ENCODE measurements around the gene COL4A6.
"Not testable (repeated sequence)": the region's sequence is repeated elsewhere in the genome, so short reads cannot be mapped to it uniquely, and the experiment has no call there.

Gene COL4A6

DNA sequence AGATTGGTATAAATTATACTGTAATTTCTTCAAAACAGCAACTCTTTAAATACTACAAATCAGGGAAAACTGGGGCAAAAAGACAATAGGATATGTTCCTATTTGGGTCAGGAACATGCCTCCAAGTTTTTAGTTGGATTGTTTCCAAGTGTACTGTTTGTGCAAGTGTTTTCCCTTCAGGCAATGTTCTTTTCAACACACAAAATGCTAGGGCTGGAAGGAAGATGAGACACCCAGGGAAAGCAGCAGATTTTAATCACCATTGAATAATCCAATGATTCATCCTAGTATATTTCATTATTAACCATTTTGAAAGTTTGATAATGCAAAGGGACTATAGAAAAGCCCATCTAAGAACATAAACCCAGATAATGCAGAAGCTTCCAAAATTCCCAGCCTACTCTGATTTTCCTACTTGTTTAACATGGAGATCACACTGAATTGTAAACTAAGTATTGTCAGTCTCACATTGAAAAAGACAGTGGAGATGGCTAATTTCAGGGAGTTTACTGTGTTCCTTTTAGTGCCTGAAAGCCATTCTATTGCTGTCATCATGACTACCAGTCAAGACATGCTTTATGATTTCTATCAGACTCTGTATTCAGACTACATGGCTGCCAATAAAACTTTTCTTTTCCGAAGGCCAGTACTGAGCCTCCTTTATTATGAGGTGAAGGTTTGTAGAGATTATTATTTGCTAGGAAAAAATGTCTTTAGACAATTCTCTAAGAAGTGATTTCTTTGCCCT is 38.6 kb downstream of the COL4A6 start:
- no peak for DNase-seq

DNA sequence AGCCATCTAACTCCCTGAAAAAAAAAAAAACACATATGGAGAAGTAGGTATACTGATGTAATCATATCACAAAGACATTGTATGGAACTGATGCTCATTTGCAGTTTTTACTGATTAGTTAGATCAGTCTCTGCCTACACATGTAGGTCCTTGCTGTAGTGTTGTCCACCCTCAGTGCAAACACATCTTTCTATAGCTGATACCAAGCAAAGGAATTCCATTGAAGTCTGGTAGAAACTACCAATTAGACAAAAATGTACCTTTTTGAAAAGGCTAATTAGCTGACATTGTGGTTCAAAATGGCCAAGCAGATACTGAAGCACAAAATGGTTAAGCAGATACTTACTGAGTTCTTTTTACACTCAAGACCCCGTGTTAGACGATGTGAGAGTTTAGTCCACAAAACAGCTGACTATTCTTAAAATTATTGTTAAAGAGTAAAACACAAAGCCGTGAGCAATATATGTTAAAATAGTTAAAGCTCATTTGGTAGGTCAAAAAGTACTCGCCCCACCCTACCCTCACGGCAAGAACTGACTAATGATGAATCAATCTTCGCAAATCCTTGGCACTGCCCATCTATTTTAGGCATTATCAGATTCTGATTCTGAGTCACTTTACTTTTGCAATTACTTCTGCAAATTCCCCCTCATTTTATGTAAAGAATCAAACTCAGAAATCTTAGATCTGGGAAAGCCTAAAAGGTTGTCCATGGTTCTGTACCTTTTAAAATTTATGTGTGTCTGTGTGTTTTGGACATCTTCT is 40.4 kb downstream of the COL4A6 start:
- DNase-seq = no peak

DNA sequence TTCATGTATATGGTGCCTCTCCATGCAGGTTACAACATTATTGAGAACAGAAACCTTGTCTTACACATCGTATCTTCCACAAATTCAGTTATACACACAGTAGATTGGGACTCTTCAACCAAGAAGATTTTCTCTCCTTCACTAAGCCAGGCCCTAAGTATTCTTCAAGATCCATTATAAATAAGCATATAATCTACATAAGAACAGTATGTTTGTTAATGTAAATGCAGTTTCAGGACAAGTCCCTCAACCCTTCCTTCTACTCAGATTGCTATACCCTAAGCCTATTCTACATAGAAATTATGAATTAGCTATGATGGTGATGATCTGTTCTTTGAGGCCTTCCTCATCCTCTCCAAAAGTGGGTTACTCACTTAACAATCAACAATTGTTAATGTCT is 41.2 kb downstream of the COL4A6 start:
- no peak for DNase-seq

DNA sequence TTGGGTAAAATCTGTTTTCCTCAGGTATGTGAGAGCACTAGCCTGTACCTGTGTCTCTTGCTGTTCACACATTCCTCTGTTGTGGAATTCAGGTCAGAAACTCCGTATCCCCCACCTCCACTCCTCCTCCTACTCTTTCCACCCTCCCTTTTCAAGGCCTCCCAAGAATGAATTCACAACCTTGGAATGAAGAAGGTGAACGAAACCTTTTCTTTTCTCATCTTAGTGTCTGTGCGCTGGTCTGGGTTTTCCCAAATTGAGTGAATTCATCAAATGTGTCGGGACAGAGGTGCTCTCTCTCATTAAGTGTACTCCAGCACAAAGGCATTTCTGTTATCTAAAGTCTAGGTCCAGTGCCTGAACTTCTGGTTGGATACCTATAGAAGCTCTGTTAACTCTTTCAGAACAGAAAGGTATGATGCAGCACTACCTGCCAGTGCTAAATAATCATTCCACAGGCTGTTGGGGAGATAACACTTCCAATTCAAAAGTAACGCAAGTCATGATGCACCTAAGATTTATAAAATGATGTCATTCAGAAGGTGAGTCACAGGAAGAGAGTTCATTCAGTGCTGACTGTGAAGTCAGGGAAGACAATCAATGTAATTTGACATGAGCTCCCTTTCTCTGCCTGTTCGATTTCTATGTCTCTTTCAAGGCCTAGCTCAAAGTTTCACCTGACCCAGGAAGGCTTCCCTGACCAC is 41.9 kb downstream of the COL4A6 start:
- no peak for DNase-seq

DNA sequence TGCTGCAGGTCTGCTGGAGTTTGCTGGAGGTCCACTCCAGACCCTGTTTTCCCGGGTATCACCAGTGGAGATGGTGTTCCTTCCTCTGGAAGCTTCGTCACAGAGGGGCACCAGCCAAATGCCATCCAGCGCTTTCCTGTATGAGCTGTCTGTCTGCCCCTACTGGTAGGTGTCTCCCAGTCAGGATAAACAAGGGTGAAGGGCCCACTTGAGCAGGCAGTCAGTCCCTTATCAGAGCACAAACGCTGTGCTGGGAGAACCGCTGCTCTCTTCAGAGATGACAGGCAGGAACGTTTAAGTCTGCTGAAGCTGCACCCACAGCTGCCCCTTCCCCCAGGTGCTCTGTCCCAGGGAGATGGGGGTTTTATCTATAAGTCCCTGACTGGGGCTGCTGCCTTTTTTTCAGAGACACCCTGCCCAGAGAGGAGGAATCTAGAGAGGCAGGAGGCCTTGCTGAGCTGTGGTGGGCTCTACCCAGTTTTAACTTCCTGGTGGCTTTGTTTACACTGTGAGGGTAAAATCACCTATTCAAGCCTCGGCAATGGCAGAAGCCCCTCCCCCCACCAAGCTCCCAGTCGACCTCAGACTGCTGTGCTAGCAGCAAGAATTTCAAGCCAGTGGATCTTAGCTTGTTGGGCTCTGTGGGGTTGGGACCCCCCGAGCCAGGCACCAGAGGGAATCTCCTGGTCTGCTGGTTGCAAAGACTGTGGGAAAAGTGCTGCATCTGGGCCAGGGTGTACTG is 47.1 kb downstream of the COL4A6 start:
- DNase-seq = not testable (repeated sequence)

DNA sequence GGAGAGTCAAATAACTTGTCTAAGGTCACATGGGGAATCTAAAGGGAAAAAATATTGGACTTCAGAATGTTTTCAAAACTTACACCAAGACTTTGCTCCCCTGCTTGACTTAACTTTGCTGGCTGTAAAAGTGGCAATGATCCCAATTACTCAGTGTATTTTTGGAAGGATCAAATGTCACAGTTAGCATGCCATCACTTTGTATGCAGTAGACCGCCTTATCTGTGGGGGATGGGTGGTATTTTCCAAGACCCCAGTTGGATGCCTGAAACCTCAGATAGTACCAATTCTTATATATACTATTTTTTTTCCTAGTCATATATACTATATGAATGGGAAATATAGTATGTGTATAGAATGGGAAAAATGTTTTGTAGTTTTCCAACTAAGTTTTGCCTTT is 53.4 kb downstream of the COL4A6 start:
- no peak for DNase-seq

DNA sequence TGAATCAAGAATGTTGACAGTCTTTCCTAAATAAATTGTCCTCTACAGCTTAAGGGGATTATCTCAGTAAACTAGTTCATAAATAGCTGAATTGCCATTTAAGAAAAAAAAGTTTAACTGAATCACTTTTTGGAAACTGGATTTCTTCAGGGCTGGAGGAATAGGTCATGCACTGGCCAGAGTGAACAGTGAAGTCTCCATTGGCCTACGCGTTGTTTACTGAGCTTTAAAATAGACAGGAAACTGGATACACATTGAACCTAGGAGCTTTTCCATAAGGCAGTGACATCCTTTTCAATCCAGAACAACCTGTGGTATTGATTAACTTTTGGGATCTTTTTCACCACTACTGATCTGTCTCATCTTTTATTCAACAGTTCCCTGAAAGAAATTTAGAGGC is 58.0 kb downstream of the COL4A6 start:
- no peak for DNase-seq

DNA sequence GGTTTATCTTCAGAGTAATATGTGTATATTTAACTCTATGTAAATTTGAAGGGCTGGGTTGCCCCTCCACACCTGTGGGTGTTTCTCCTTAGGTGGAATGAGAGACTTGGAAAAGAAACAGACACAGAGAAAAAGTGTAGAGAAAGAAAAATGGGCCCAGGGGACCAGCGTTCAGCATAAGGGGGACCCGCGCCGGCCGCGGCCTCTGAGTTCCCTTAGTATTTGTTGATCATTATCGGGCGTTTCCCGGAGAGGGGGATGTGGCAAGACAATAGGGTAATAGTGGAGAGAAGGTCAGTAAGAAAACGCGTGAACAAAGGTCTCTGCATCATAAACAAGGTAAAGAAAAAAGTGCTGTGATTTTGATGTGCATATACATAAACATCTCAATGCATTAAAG is 61.4 kb downstream of the COL4A6 start:
- DNase-seq = not testable (repeated sequence)

DNA sequence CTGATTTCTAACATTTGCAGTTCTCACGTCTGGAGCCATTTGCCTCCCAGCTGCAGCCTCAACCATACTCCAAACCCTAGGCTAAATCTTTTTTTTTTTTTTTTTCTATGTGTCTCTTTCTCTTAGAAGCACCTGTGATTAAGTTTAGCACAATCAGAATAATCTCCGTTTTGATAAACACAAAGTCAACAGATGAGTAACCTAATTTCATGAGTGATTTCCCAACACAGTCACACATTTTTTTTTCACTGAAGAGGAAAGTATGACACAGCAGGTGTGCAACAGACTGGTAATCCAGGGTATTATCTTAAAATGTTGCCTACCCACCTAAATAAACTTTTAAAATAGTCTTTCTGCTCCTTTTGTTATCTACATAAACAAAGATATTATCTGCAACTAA is 62.6 kb downstream of the COL4A6 start:
- DNase-seq = not testable (repeated sequence)

DNA sequence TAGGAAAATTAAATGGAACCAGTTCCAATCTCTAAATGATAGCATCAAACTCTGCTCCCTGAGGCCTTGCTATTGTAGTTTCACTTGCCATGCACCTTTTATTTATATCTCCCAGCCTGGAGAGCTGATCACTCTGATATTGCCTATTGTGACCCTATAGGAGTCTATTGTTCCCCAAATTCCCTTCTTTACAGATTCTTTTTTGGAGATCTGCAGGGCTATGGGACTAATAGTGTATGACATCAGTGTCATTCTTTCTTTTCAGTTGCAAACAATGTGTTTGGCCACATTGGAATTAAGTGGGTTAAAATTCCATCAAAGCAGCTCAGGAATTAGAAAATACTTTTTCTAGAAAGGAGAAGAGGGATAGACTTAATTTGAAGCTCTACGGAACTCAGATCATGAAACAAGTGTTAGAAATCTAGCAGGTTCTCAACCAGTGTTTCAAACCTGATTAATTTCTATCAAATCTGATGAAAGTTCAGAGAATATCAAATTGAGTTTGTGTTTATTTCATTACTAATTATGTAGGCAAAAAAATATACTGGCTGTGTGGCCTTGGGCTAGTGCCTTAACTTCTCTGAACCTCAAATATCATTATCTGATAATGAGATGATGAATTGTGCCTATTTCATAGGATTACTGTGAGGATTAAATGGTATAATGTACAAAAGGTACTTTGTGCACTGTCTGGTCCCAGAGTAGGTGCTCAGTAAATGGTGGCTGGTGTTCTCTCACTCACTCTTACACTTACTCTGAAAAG is 71.4 kb downstream of the COL4A6 start:
- DNase-seq = no peak

DNA sequence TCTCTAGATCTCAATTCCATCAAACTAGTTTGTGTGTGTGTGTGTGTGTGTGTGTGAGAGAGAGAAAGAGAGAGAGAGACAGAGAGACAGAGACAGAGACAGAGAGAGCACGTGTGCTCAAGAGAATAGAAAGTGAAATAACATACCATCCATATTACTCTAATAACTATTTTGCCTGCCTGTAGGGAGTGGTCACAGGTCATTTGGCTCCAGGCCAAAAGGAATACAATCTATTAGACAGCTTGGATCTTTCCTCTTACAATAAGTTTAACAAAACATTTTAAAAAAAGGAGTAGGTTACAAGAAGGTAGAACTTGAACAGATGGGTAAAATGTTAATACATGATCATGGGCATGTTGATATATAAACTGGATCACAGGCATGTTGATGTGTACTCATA is 76.2 kb downstream of the COL4A6 start:
- no peak for DNase-seq

DNA sequence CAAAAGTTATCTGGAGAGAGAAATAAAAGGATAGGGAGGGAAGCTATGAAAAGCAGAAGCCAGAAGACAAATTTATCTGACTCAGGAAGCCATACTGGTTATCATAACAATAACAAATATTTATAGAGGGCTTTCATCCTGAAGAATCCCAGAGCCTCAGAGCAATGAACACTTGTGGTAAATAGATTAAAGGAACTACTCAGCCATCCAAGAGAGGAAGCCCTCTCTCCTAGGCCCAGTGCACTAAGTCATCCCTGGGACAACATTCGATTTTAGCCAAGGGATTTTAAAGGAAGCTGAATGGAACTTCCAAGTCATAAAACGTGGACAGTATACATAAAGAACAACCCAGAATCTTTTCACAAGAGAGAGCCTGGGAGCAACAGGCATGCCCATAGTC is 76.9 kb downstream of the COL4A6 start:
- no peak for DNase-seq

DNA sequence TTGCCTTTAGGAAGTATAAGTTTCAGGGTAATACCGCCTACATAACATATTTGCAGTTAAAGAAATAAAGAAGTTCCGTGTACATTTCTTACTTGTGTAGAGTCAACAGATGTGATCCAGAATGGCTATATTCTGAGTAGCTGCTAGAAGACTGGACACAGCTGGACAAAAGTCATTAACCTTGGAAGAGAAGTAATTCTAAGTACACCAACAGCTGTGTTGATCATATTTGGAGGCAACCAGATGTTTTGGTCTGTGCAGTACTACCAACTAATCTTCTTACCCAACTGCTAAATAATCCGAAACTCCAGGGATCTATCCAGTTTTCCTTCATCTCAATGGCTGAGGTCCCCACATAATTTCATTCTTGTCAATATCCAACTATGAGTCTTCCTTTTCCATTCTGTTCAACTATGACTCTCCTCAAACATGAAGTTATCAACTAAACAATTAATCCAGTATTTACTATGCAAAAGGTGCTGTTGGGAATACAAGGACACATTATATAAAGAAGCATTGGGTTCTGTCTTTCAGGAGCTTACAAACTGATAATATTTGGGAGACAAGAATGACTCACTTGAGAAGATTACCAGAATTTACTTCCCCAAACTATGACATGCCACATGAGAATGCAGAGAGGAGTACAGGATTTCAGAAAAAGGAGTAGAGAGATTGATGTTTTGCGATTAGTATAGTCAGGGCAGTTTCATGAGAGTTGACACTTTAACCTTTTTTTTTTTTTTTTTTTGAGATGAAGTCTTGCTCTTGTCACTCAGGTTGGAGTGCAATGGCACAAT is 78.2 kb downstream of the COL4A6 start:
- no peak for DNase-seq

DNA sequence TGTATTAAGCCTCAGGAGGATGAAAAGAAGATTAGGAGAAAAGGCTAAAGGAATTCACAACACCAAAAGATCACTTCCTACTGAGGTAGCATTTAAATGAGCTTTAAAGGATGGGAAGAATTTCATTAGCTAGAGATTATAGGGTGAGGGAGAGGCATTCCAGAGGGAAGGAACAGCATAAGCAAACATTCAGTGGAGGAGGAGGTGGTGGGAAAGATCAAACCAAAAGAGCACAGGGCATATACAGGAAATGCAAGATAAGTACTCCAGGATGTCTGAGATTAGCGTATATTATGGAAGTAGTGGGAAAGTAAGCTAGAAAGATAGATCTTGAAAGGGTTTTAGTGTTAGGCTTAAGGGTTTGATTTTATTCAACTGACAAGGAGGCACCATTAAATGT is 84.8 kb downstream of the COL4A6 start:
- no peak for DNase-seq

DNA sequence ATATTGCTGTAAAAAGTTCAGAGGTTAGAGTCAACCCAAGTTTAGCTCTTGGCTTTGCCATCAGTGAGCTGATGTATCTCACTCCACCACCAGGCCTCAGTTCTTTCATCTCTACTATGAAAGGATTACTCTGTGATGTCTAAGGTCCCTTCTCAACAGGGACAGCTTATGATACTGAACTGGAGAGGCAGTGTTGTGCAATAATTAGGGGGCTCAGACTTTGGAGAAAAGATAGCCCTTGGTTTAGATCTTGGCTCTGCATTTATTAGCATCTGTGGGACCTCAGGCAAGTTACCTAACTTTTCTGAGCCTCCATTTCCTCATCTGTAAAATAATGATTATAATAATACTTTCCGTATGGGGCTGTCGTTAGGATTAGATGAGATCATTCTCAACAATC is 89.0 kb downstream of the COL4A6 start:
- no peak for DNase-seq

DNA sequence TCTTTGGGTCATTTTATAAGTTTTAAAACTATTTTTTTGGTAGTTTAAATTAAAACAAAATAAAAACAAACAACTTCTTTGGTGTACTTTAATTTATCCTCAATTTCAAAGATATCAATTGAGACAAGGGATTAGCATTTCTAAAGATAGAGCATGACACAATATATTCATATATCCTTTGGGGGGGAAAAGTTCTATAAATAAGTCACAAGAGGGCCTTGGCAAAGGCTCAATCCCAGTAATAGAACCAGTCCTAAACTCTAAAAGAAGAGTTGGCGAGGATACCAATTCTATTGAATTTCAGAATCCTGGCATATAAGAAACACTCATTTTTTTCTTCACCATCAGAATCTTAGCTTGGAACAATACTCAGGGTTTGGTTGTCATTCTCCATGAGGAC is 89.7 kb downstream of the COL4A6 start:
- no peak for DNase-seq

DNA sequence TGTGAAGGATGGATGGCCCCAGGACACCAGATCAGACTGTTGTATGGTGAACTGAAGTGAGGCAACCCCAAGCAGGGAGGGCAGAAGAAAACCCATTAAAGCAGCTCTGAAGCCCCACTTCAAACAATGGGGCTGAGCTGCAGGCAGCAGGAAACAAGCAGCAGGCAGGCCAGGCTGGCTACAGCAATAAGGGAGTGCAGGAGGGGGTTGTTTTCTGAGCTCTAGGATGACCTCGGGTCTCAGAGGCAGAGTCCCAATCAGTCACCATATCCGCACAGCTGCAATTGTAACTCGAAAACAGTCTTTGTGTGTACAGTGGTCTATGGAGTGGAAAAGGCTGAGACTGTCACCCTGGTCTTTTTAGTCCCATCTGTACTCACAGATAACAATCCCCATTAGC is 90.4 kb downstream of the COL4A6 start:
- no peak for DNase-seq

DNA sequence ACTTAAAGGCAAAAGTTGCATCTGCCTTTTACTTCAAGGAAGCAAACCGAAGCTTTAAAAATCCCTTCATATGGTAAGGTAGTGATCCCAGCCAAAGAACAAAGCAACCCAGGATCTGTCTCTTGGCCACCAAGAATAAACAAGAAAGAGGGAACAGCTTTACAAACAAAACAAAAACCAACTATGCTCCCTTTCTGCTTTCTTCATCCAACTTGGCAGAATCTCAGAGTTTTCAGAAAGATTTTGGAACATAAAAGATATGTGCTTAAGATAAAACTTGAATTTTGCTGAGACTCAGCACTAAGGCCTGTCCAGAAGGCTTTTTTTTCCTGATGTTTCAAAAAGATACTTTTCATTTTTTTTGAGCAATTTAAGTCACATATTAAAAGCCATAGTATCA is 94.0 kb downstream of the COL4A6 start:
- no peak for DNase-seq

DNA sequence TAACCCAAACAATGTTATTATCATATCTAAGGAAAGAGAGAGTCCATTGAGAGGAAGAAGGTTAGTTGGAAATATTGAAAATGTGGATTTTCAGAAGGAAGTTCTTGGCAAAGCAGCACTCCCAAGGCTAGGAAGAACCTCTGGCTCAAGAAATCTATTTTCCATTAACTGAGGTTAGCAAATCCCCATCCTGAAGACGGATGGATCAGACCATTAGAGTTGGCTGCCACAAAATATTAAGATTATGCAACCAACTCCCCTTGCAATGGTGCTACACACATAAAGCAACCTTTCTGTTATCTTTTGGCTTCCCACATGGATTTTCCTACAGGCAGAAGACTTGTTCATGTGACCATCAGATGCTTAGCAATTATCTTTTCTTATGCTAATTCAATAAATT is 96.3 kb downstream of the COL4A6 start:
- DNase-seq = no peak

DNA sequence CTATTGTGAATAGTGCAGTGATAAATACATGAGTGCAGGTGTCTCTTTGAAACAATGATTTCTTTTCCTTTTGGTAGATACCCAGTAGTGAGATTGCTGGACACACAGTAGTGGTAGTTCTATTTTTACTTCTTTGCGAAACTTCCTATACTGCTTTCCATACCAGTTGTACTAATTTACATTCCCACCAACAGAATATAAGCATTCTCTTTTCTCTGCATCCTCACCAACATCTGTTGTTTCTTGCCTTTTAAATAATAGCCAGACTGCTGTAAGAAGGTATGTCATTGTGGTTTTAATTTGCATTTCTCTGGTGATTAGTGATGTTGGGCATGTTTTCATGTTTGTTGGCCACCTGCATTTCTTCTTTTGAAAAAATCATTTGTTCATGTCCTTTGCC is 105.9 kb downstream of the COL4A6 start:
- DNase-seq = no peak

DNA sequence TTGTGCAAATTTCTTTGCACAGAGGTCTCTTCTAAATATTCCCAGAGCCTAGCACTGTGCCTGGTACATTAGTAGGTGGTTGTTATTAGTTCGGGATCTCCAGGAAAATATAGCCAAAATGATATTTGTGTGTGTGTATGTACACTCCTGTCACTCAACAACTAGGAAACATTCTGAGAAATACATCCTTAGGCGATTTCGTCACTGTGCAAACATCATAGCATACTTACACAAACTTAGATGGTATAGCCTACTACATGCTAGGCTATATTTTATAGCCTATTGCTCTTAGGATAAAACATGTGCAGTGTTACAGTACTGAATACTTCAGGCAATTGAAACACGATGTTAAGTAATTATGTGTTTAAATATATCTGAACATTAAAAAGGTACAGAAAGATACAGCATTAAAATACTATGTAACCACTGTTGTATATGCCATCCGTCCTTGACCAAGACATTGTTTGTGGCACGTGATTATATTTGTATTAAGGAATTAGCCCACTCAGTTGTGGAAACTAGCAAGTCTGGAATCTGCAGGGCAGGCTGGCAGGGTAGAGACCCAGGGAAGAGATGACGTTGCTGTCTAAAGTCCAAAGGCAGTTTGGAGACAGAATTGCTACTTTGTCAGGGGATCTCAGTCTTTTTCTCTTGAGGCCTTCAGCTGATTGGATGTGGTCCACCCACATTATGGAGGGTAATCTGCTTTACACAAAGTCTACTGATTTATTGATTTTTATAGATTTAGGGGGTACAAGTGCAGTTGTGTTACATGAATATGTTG is 106.9 kb downstream of the COL4A6 start:
- DNase-seq = no peak

Data from activated CD4-positive, alpha-beta T cell treated with anti-CD3 and anti-CD28 coated beads, Interleukin-2, amount 50 U/mL, for 48 hours (primary cell).